ENCODE data around the gene PCDHA12. TPM values are rescaled to one million over a fixed set of nuclear protein-coding genes. Genes with fewer than 3 reads are reported as not detected.

PCDHA12 gene
- total RNA-seq, 1 donor from 2014 or later, result 10.0 TPM

Other genes with a start within 250 kb of the PCDHA12 start
- gene CD14, start 242.1 kb upstream of the PCDHA12 start, total RNA-seq, result 104 TPM
- 20.6 TPM for gene TMCO6, start 235.9 kb upstream of the PCDHA12 start, total RNA-seq
- gene NDUFA2, start 227.7 kb upstream of the PCDHA12 start, total RNA-seq, result 73.0 TPM
- gene IK, start 227.5 kb upstream of the PCDHA12 start, total RNA-seq, result 72.1 TPM
- 22.1 TPM for gene WDR55, start 210.4 kb upstream of the PCDHA12 start, total RNA-seq
- 2.5 TPM for gene DND1, start 201.7 kb upstream of the PCDHA12 start, total RNA-seq
- 45.5 TPM for gene HARS1, start 183.9 kb upstream of the PCDHA12 start, total RNA-seq
- 30.5 TPM for gene HARS2, start 183.9 kb upstream of the PCDHA12 start, total RNA-seq
- 50.9 TPM for gene ZMAT2, start 174.9 kb upstream of the PCDHA12 start, total RNA-seq
- 0.06 TPM for gene PCDHA1, start 89.2 kb upstream of the PCDHA12 start, total RNA-seq
- gene PCDHA2, start 80.5 kb upstream of the PCDHA12 start, total RNA-seq, result 0.20 TPM
- gene PCDHA3, start 74.3 kb upstream of the PCDHA12 start, total RNA-seq, result 1.9 TPM
- gene PCDHA4, start 68.2 kb upstream of the PCDHA12 start, total RNA-seq, result 8.0 TPM
- gene PCDHA5, start 53.7 kb upstream of the PCDHA12 start, total RNA-seq, result 1.2 TPM
- gene PCDHA6, start 47.3 kb upstream of the PCDHA12 start, total RNA-seq, result 2.0 TPM
- gene PCDHA7, start 41.0 kb upstream of the PCDHA12 start, total RNA-seq, result 0.89 TPM
- gene PCDHA8, start 34.1 kb upstream of the PCDHA12 start, total RNA-seq, result 0.49 TPM
- gene PCDHA9, start 26.9 kb upstream of the PCDHA12 start, total RNA-seq, result 0.29 TPM
- gene PCDHA10, start 19.4 kb upstream of the PCDHA12 start, total RNA-seq, result 2.9 TPM
- gene PCDHA11, start 6.4 kb upstream of the PCDHA12 start, total RNA-seq, result 2.9 TPM
- 6.7 TPM for gene PCDHA13, start 6.8 kb downstream of the PCDHA12 start, total RNA-seq
- gene PCDHAC1, start 51.0 kb downstream of the PCDHA12 start, total RNA-seq, result 12.2 TPM
- 33.4 TPM for gene PCDHAC2, start 91.2 kb downstream of the PCDHA12 start, total RNA-seq
- gene PCDHB1, start 176.1 kb downstream of the PCDHA12 start, total RNA-seq, result 0.09 TPM
- 3.6 TPM for gene PCDHB2, start 219.3 kb downstream of the PCDHA12 start, total RNA-seq
- gene PCDHB3, start 225.2 kb downstream of the PCDHA12 start, total RNA-seq, result 1.4 TPM
- 5.2 TPM for gene PCDHB4, start 246.5 kb downstream of the PCDHA12 start, total RNA-seq

Data from mucosa of gallbladder (tissue), 1 donor.